GM12873 (cell line): ENCODE data around the gene KRT17.

Source experiments
- CTCF ChIP-seq: IDR thresholded peaks from 2 replicates; pipeline ENCODE4 v1.5.1; 2012; ENCODE audit warnings: low read depth, mild to moderate bottlenecking, moderate library complexity, low read length, control low read depth; ENCODE audit not compliant: insufficient read depth; ENCODE audit errors: missing control alignments

KRT17 gene

GRCh38 chr17:41619036-41619926 is 5.1 kb downstream of the KRT17 start:
- no peak for TF ChIP-seq CTCF

- no peak for TF ChIP-seq CTCF
These were observed 5.9 kb downstream of the KRT17 start for GRCh38 chr17:41618341-41619035.

- TF ChIP-seq CTCF: no peak
These were observed 6.7 kb downstream of the KRT17 start for GRCh38 chr17:41617698-41618097.

- no peak for TF ChIP-seq CTCF
These were observed 7.2 kb downstream of the KRT17 start for GRCh38 chr17:41617136-41617535.

GRCh38 chr17:41615454-41615853 is 8.9 kb downstream of the KRT17 start:
- TF ChIP-seq CTCF: no peak

- no peak for TF ChIP-seq CTCF
These were observed 10.3 kb downstream of the KRT17 start for GRCh38 chr17:41614098-41614497.

- no peak for TF ChIP-seq CTCF
These were observed 10.9 kb downstream of the KRT17 start for GRCh38 chr17:41613277-41614082.
